IPS-NIHi7 (cell line): ENCODE data around the gene TUBGCP4.
"Not testable (repeated sequence)": the region's sequence is repeated elsewhere in the genome, so short reads cannot be mapped to it uniquely, and the experiment has no call there.

ENCODE experiments used
- DNase-seq: peaks from one replicate; pipeline ENCODE4 v3.0.0; 2012; ENCODE audit warnings: mixed read lengths; ENCODE audit errors: extremely low spot score

Gene TUBGCP4

GRCh38 chr15:43370975-43371974 is at the start of gene TUBGCP4, which contains the start of gene ZSCAN29:
Gene TUBGCP4 (plus strand): TSS chr15:43371101. CDS start chr15:43371355, 254 bp downstream.
Gene ZSCAN29 (minus strand): TSS chr15:43371043. CDS start chr15:43369913, 1,130 bp downstream.
- peak; percentile 99 for DNase-seq

GRCh38 chr15:43325039-43325684 is 45.7 kb upstream of the TUBGCP4 start:
- no peak for DNase-seq

GRCh38 chr15:43329217-43329959 is 41.5 kb upstream of the TUBGCP4 start:
- peak; percentile 45 for DNase-seq

- DNase-seq = peak; percentile 94
These were observed 40.7 kb upstream of the TUBGCP4 start, which contains the start of gene LCMT2 for GRCh38 chr15:43329960-43330779. Gene LCMT2 (minus strand): TSS chr15:43330573. CDS start chr15:43330489, 84 bp downstream.

GRCh38 chr15:43330780-43331087 is 40.2 kb upstream of the TUBGCP4 start:
- no peak for DNase-seq

- DNase-seq = no peak
These were observed 24.6 kb upstream of the TUBGCP4 start for GRCh38 chr15:43346305-43346704.

GRCh38 chr15:43347114-43347513 is 23.8 kb upstream of the TUBGCP4 start:
- DNase-seq = no peak

GRCh38 chr15:43352693-43353382 is 18.1 kb upstream of the TUBGCP4 start:
- no peak for DNase-seq

GRCh38 chr15:43360821-43361220 is 10.1 kb upstream of the TUBGCP4 start:
- no peak for DNase-seq

- no peak for DNase-seq
These were observed 9.5 kb upstream of the TUBGCP4 start for GRCh38 chr15:43361313-43361903.

GRCh38 chr15:43370310-43370974 is 459 bp upstream of the TUBGCP4 start:
- peak; percentile 62 for DNase-seq

- DNase-seq = peak; percentile 49
These were observed 5.3 kb downstream of the TUBGCP4 start for GRCh38 chr15:43376017-43376705.

GRCh38 chr15:43378601-43379000 is 7.7 kb downstream of the TUBGCP4 start:
- no peak for DNase-seq

- DNase-seq = no peak
These were observed 11.4 kb downstream of the TUBGCP4 start for GRCh38 chr15:43382310-43382709.

- no peak for DNase-seq
These were observed 12.2 kb downstream of the TUBGCP4 start for GRCh38 chr15:43383070-43383469.

- DNase-seq = no peak
These were observed 19.8 kb downstream of the TUBGCP4 start for GRCh38 chr15:43390723-43391122.

- DNase-seq = not testable (repeated sequence)
These were observed 22.7 kb downstream of the TUBGCP4 start for GRCh38 chr15:43393592-43393991.

- DNase-seq = no peak
These were observed 31.4 kb downstream of the TUBGCP4 start for GRCh38 chr15:43402255-43402654.

- no peak for DNase-seq
These were observed 32.7 kb downstream of the TUBGCP4 start for GRCh38 chr15:43403616-43404015.
